PC-3 (cell line): ENCODE data around the gene CD80. TPM values are rescaled to one million over a fixed set of nuclear protein-coding genes. Genes with fewer than 3 reads are reported as not detected.

Source experiments
- ATAC-seq: fragments of 200-7000 bp; cut with Tn5 transposase; 2 replicates; pipeline ENCODE4 v1.9.1; 2020; ENCODE audit warnings: mild to moderate bottlenecking, moderate library complexity
- BruUV-seq: library from RNA; stranded (reverse); fragments of 400-500 nt; replicated peaks from 2 replicates; lab custom pipeline; 2021; lab: Mats Ljungman, UMichigan
- CTCF ChIA-PET: fragments of 300-600 bp; sonication (Branson Sonifier 250); formaldehyde crosslinking; loops from one replicate; lab custom pipeline; 2022; ENCODE audit warnings: antibody characterized with exemption; lab: Charles Lee
- POLR2A ChIA-PET: fragments of 300-600 bp; sonication (Branson Sonifier 250); formaldehyde crosslinking; loops from one replicate; lab custom pipeline; 2022; ENCODE audit warnings: antibody characterized with exemption; ENCODE audit not compliant: unreplicated experiment; lab: Charles Lee
- DNase-seq: peaks from one replicate; pipeline ENCODE4 v3.0.0-alpha.2; 2015
- H2AFZ ChIP-seq: fragments of 300-600 bp; sonication (generic); 2 replicates; pipeline ENCODE4 v1.6.0; 2016; ENCODE audit warnings: antibody characterized with exemption, low read length
- H3F3A ChIP-seq: fragments of 300-600 bp; sonication (generic); one replicate; pipeline ENCODE4 v1.6.0; 2017; ENCODE audit warnings: antibody characterized with exemption, low read length, control low read depth, mild to moderate bottlenecking; ENCODE audit not compliant: unreplicated experiment
- H3K27ac ChIP-seq: fragments of 300-600 bp; sonication (generic); 2 replicates; pipeline ENCODE4 v1.5.1; 2016; ENCODE audit warnings: mild to moderate bottlenecking, low read length
- H3K27me3 ChIP-seq: fragments of 300-600 bp; sonication (generic); 2 replicates; pipeline ENCODE4 v1.6.1; 2016; ENCODE audit warnings: low read length, mixed read lengths
- H3K36me3 ChIP-seq: fragments of 300-600 bp; sonication (generic); 2 replicates; pipeline ENCODE4 v1.6.1; 2016; ENCODE audit warnings: low read depth, mixed run types, low read length, mixed read lengths
- H3K4me1 ChIP-seq: fragments of 300-600 bp; sonication (generic); 2 replicates; pipeline ENCODE4 v1.5.1; 2016; ENCODE audit warnings: low read length; ENCODE audit not compliant: insufficient read depth
- H3K4me2 ChIP-seq: fragments of 300-600 bp; sonication (generic); 2 replicates; pipeline ENCODE4 v1.6.0; 2016; ENCODE audit warnings: low read length
- H3K4me3 ChIP-seq: fragments of 300-600 bp; sonication (generic); 2 replicates; pipeline ENCODE4 v1.5.1; 2016; ENCODE audit warnings: mild to moderate bottlenecking, low read length, mixed read lengths
- H3K79me2 ChIP-seq: fragments of 300-600 bp; sonication (generic); 2 replicates; pipeline ENCODE4 v1.6.1; 2017; ENCODE audit warnings: low read length, mixed read lengths
- H3K9ac ChIP-seq: fragments of 300-600 bp; sonication (generic); 2 replicates; pipeline ENCODE4 v1.6.0; 2016; ENCODE audit warnings: mild to moderate bottlenecking, low read length
- H3K9me2 ChIP-seq: fragments of 300-600 bp; sonication (generic); replicated peaks from 2 replicates; pipeline ENCODE4 v1.6.1; 2016; ENCODE audit warnings: mixed run types, low read length, mixed read lengths
- H3K9me3 ChIP-seq: fragments of 300-600 bp; sonication (generic); 2 replicates; pipeline ENCODE4 v1.6.1; 2016; ENCODE audit warnings: low read length, mixed read lengths
- H4K20me1 ChIP-seq: fragments of 300-600 bp; sonication (generic); 2 replicates; pipeline ENCODE4 v1.6.1; 2016; ENCODE audit warnings: low read length, mixed read lengths
- EZH2 ChIP-seq: fragments of 300-600 bp; sonication (generic); IDR thresholded peaks from one replicate; pipeline ENCODE4 v1.6.1; 2017; ENCODE audit warnings: antibody characterized with exemption, mild to moderate bottlenecking, low read length; ENCODE audit not compliant: unreplicated experiment
- EZH2phosphoT487 ChIP-seq: fragments of 300-600 bp; sonication (generic); IDR thresholded peaks from 2 replicates; pipeline ENCODE4 v1.6.1; 2018; ENCODE audit warnings: mild to moderate bottlenecking, antibody characterized with exemption, low read length, borderline replicate concordance
- intact Hi-C: fragments of 100-400 bp; cut with micrococcal nuclease; formaldehyde crosslinking; loops from 2 replicates; pipeline ENCODE4 v1.9.0; 2023
- total RNA-seq: library from RNA; depleted of rRNA; stranded (reverse); fragments of >200 nt; gene quantifications from 2 replicates; pipeline ENCODE4 v1.2.3, GENCODE V29; 2014
- TF ChIP-seq, protein P1 (sequence below): fragments of 300-600 bp; sonication (generic); conservative IDR thresholded peaks from 2 replicates; pipeline ENCODE4 v1.5.1; 2017; ENCODE audit warnings: antibody characterized with exemption, low read depth, mild to moderate bottlenecking, low read length

The CD80 gene
- total RNA-seq, 1 experiment from 2014 or later = not detected

DNA sequence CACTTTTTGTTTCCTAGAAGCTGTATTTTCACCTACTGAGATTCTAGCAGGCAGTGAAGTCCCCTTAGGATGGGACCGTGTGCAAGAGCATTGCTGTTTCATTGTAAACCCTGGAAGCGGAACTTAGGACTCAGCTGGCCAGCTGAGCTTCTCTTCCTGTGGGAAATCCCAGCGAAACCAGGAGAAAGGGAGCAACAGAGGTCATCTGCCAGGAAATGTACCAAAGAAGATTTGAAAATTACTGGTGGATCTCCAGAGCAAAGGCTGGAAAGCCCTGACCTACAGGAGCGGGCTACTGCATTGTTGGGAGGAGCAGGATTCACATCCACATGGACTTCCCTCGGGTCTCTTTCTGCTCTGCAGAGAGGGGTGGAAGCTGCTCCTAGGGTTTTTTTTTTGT, 12.3 kb upstream of the CD80 start:
- Histone ChIP-seq H3K9ac (no peak overlapping the region), H2AFZ (no peak overlapping the region), H3K4me1 (no peaks in the 10 kb centered on the region), H3K36me3 (no peaks in the 10 kb centered on the region), H3K27me3 (0 out of 2 replicates have a peak, but pooled peaks cover 5% of the 10 kb centered on the region), H3K4me3 (no peak overlapping the region), H3K9me2 (no peaks in the 10 kb centered on the region), H3K9me3 (no peaks in the 10 kb centered on the region), H3K79me2 (no peaks in the 10 kb centered on the region), H3K27ac (no peak overlapping the region), H3F3A (no peaks in the 10 kb centered on the region), H3K4me2 (no peak overlapping the region), H4K20me1 (no peaks in the 10 kb centered on the region)
- intact Hi-C loops = no loop called here
- POLR2A ChIA-PET = no interaction called here
- CTCF ChIA-PET = no interaction called here
- no peak for TF ChIP-seq EZH2phosphoT487
- TF ChIP-seq, protein P1, sequence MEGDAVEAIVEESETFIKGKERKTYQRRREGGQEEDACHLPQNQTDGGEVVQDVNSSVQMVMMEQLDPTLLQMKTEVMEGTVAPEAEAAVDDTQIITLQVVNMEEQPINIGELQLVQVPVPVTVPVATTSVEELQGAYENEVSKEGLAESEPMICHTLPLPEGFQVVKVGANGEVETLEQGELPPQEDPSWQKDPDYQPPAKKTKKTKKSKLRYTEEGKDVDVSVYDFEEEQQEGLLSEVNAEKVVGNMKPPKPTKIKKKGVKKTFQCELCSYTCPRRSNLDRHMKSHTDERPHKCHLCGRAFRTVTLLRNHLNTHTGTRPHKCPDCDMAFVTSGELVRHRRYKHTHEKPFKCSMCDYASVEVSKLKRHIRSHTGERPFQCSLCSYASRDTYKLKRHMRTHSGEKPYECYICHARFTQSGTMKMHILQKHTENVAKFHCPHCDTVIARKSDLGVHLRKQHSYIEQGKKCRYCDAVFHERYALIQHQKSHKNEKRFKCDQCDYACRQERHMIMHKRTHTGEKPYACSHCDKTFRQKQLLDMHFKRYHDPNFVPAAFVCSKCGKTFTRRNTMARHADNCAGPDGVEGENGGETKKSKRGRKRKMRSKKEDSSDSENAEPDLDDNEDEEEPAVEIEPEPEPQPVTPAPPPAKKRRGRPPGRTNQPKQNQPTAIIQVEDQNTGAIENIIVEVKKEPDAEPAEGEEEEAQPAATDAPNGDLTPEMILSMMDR = no peak
- TF ChIP-seq EZH2 = no peak
- BruUV-seq = no TSS peak
- DNase-seq (no peak), ATAC-seq (no peak)

DNA sequence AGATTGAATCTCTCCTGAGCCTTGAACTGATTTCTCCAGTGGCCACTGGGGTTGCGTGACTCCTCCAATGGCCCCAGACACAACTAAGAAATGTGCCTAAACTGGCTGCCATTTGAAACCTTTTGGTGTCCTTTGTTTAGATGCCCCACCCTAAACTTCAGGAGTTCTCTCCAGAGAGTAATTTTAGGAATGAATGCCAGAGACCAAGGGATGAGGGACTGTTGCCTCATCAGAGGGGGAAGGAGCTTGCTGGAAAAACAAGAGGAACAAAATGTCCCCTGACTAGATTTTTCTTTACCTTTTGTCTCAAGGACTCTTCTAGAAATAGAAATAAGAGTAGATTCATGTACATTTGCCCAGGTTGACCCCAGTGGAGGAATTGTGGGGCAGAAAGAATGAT, 11.8 kb upstream of the CD80 start:
- Histone ChIP-seq H3F3A (no peaks in the 10 kb centered on the region), H3K9me3 (no peaks in the 10 kb centered on the region), H3K27ac (no peak overlapping the region), H3K36me3 (no peaks in the 10 kb centered on the region), H2AFZ (no peak overlapping the region), H3K79me2 (no peaks in the 10 kb centered on the region), H3K9me2 (no peaks in the 10 kb centered on the region), H3K4me3 (no peak overlapping the region), H3K4me1 (no peaks in the 10 kb centered on the region), H3K9ac (no peak overlapping the region), H3K27me3 (0 out of 2 replicates have a peak, but pooled peaks cover 5% of the 10 kb centered on the region), H3K4me2 (no peak overlapping the region), H4K20me1 (no peaks in the 10 kb centered on the region)
- intact Hi-C loops = no loop called here
- POLR2A ChIA-PET = no interaction called here
- CTCF ChIA-PET = no interaction called here
- TF ChIP-seq EZH2phosphoT487 (no peak), EZH2 (no peak)
- TF ChIP-seq, protein P1 = no peak
- no TSS peak for BruUV-seq
- DNase-seq (no peak), ATAC-seq (no peak)

DNA sequence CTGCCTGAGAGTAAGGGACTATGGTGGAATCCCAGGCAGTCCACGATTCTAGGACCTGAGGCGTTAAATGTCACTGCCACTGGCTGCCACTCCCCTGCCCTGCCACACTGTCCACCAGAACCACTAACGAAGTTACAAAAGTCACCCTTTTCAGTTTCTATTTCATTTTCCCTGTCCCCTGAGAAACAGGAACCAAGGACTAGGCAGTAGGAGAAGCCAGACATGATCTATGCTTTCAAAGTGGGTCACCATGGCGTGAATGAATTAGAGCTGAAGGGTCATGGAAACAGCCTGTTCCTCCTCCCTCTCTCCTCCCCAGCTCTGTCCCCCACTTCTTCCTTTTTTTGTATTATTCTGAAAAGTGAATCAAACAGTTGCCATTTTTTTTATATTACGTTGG, 10.8 kb upstream of the CD80 start:
- Histone ChIP-seq H3F3A (no peaks in the 10 kb centered on the region), H3K4me1 (no peaks in the 10 kb centered on the region), H3K9ac (no peak overlapping the region), H4K20me1 (no peaks in the 10 kb centered on the region), H2AFZ (no peak overlapping the region), H3K9me3 (no peaks in the 10 kb centered on the region), H3K36me3 (no peaks in the 10 kb centered on the region), H3K27me3 (0 out of 2 replicates have a peak, but pooled peaks cover 5% of the 10 kb centered on the region), H3K4me2 (no peak overlapping the region), H3K27ac (no peak overlapping the region), H3K9me2 (no peaks in the 10 kb centered on the region), H3K79me2 (no peaks in the 10 kb centered on the region), H3K4me3 (no peak overlapping the region)
- ATAC-seq = no peak
- intact Hi-C loops = no loop called here
- BruUV-seq = no TSS peak
- POLR2A ChIA-PET = interaction anchor here (0.7 kb wide), 1 partner anchor 9 kb away, joined by 6 read pairs; the partner anchor contains the start of gene ADPRH
- CTCF ChIA-PET = no interaction called here
- TF ChIP-seq EZH2 (no peak), EZH2phosphoT487 (no peak)
- TF ChIP-seq, protein P1 = no peak
- no peak for DNase-seq
